NCI-H2196 treated with DMSO at 0.1 percent for 48 hours (cell line): ENCODE results near the gene PDE9A.
"Not testable (repeated sequence)": the region's sequence is repeated elsewhere in the genome, so short reads cannot be mapped to it uniquely, and the experiment has no call there.

Experiments used
- DNase-seq: peaks from one replicate; lab custom pipeline; 2025; ENCODE audit not compliant: unreplicated experiment; lab: John Stamatoyannopoulos, UW

Gene PDE9A

DNA sequence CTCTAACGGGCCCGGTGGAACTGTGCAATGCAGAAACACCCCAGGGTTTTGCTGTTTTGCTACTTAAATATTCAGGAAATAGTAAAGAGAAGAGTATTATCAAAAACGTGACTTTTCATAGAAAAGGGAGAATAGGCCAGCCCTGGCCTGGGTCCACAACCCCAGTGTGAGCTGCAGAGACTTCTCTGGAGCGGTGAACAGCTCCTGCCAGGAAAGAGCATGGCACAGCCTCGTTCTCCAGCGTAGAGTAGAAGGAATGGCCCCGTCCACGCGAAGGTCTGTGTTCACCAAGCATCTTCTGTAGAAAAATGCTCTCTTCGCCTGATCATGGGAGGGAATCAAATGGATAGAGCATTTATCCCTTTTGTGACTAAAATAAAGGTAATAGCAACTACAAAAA, 51.4 kb downstream of the PDE9A start:
- no peak for DNase-seq

DNA sequence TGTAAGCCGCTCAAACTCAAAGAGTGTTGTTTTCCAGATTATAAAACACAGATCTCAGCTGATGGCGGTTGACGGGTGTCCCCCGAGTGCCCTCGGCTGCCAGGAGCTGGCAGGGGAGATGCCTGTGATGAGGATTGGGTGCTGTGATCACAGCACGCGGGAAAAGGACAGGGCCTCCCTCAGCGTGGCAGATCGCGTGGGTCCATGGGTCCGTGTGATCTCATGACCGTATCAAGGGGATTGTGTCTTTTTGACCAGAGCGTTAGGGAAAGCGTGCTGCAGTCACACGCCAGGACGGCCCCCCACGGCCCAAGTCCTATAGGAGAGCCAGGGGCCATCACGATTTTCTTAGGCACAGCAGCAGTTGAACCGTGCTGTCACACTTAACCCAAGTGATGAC, 51.9 kb downstream of the PDE9A start:
- DNase-seq: no peak

DNA sequence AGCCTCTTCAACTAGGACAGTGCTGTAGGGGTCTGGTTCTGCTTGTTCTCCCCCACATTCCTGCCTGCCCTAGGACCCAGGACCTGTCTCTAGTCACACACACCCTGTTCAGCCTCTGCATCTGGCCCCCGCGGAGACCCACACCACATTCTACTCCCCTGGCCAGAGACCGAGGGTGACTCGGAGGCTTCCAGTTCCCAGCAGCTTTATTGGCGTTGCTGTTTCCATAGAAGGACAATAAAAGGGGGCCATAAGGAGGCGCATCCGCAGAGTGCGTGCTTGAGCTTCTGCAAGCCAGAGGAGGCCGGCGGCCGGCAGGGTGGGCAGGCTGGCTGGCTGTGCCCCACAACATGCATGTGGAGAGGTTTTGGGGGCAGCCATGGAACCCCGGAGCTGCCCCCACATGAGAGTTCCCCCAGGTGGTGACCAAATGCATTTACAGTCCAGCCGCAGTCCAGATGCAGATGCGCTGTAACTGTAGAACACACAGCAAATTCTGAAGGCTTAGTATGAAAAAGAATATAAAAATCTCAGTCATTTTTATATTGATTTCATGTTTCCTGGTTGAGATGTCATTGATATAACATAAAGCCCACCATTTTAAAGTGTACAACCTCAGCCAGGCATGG, 52.4 kb downstream of the PDE9A start:
- DNase-seq: no peak

DNA sequence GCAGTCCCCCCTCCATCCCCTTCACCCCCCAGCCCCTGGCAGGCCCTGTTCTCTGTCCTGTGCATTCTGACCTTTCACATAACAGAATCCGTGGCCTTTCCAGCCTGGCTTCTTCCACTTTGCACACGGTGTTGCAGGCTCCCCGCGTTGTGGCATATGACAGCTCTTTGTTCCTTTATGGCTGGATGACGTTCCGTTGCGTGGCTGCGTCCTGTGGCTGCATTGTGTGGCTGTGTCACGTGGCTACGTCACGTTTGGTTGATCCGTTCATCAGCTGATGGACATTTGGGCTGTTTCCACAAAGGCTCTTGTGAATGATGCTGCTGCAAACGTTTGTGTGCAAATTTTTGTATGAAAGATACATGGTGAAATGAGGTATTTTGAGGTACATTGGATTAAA, 53.3 kb downstream of the PDE9A start:
- DNase-seq: no peak

DNA sequence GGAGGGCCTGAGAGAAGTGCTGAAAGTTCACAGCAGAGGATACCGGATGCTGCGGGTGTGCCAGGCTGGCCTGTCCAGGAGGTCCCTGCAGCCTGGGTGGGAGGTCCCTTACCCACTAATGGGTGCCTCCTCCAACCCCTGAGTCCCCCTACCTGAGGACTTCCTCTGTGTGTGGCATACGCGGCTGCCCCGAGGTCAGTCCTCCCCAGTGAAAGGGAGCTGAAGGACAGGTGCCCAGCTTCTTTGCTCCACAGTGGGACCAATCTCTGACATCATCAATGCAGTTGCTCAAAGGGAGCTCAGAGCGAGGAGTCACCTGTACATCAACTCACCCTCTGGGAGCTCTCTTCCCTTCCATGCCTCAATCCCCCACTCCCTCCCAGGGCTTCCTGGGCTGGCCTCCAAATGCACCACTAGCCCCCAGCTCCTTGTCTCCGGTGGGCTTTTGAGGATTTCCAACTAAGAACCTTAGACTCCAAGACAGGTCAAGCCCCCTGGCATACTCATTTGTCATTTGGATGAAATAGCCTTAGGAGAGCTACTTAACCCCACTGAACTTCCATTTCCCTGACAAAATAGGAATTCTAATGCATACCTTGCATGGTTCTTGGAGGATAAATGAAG, 53.9 kb downstream of the PDE9A start:
- DNase-seq: no peak

DNA sequence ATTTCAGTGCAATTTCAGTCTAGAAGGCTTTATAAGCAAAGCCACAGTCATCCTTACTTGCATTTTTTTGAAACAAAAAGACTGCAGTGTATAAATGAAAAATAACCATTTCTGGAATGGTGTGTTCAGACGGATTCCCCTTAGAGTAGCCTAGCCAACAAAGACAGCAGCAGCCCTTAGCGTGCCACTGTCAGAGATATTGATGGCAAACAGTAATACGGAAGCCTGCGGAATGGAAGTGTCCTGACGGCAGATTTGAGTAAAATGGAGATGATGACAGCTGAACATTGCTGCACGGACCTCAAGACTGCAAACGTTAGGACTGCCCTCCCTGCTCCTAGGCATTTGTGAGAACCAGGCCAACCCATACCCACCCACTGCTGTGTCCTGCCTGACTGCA, 54.7 kb downstream of the PDE9A start:
- no peak for DNase-seq

DNA sequence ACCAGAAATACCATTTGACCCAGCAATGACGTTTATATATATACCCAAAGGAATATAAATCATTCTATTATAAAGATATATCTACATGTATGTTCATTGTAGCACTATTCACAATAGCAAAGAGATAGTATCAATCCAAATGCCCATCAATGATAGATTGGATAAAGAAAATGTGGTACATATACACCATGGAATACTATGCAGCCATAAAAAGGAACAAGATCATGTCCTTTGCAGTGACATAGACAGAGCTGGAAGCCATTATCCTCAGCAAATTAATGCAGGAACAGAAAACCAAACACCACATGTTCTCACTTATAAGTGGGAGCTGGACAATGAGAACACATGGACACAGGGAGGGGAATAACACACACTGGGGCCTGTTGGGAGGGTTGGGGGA, 55.5 kb downstream of the PDE9A start:
- DNase-seq: not testable (repeated sequence)

DNA sequence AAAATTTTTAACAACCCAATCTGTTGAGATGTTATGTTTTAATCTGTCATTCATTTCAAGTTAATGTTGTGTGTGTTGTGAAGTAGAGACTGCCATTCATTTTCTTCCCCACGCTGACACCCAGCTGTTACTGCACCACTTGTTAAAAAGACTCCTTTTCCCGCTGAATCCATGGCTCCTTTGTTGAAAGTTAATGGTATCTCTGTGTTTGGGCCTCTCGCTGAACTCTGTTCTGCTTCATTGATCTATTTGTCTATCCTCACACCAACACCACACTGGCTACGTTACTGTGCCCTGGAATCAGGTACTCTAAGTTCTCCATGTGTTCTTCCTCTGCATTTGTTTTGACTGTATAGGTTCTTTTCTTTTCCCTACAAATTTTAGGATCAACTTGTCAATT, 58.2 kb downstream of the PDE9A start:
- no peak for DNase-seq

DNA sequence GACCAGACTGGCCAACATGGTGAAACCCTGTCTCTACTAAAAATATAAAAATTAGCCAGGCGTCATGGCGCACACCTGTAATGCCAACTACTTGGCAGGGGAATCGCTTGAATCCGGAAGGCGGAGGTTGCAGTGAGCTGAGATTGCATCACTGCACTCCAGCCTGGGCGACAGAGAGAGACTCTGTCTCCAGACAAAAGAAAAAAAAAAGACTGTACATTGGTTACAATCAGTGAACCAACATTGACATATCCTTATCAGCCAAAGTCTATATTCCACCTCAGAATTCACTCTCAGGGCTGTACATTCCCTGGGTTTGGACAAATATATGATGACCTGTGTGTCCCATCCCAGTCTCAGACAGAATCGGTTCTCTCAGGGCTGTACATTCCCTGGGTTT, 62.0 kb downstream of the PDE9A start:
- not testable (repeated sequence) for DNase-seq

DNA sequence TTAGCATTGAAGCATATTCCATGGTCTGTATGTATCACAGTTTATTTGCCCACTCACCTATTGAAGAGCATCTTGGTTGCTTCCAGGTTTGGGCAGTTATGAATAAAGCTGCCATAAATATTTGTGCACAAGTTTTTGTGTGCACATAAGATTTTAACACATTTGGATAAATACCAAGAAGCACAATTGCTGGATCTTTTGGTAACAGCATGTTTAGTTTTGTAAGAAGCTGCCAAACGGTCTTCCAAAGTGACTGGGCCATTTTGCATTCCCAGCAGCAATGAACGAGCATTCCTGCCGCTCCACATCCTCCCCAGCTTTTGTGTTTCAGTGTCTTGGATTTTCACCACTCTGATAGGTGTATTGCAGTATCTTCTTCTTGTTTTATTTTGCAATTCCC, 62.7 kb downstream of the PDE9A start:
- no peak for DNase-seq

DNA sequence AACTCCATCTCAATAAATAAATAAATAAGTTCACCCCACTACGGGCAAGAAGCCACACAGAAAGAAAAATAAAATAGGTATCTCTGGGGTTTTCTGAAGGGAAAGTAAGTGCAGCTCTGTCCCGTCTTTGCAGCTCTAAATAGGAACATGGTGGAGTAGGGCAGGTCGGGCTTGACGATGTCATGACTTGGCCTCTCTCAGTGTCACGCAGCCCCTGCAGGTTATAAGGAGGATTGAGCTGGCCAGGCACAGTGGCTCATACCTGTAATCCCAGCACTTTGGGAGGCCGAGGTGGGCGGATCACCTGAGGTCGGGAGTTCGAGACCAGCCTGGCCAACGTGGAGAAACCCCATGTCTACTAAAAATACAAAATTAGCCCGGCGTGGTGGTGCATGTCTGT, 67.1 kb downstream of the PDE9A start:
- DNase-seq: not testable (repeated sequence)

DNA sequence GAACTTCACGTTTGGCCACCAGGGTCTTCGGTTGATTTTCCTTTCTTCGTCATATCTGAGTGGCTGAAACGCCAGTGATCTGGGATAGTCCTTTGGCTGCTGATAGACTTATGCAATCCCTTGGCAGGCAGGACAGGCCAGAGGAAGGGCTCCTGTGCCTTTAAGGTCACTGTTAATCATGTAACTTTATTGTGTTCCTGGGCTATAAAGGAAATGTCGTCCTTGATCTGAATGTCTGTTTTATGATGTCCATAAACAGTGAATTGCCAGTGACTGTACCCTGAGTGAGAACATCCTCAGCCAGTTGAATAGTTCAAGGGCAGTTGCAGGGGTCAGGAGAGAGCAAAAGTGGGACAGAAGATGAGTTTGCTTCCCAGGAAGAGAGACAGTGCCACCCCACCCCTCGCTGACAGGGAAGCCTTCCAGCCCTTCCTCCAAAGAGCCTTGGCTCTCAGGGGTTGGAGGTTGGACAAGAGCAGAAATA, 68.0 kb downstream of the PDE9A start:
- no peak for DNase-seq

DNA sequence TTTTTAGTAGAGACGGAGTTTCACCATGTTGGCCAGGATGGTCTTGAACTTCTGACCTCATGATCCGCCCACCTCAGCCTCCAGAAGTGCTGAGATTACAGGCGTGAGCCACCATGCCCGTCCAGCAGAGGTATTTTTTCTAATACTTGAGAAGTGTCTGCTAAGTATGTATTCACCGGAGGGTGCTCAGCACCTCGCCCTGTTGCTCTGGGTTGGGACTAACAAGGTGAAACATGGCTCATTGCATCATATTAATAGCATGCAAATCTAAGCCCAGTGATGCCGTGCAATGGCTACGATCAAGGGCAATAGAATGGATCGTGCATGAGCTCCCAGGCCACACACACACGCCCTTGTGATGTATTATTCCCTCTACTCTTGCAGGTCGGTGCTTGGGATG, 68.7 kb downstream of the PDE9A start:
- no peak for DNase-seq

DNA sequence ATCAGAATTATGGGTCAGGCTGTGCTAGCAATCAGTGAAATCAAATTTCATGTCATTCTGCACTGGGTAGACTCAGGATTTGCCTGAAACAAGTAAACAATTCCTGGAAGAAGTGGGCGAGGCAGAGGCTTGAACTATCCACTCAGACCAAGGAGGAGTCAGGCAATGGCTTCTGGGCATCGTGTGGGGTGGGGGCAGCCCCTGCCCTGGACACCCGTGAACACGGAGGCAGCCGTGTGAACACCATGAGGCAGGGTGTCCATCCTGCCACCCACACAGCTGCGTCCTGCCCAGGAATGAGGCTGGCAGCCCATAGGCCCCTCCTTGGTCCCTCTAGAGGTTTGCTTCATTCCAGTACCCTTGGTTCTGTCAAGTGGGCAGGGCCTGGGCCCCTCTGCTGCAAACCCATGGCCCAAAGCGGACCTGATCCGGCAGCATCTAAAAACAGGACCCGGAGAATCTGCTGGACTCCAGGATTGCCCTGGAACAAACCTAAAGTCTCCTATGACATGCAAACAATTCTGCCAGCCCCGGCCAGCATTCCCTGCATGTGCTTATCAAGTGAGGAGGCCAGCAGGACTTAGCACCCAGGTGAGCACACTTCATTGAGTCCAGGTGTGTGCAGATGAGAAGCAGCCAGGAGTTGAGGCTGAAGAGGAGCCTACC, 69.5 kb downstream of the PDE9A start:
- DNase-seq: no peak

DNA sequence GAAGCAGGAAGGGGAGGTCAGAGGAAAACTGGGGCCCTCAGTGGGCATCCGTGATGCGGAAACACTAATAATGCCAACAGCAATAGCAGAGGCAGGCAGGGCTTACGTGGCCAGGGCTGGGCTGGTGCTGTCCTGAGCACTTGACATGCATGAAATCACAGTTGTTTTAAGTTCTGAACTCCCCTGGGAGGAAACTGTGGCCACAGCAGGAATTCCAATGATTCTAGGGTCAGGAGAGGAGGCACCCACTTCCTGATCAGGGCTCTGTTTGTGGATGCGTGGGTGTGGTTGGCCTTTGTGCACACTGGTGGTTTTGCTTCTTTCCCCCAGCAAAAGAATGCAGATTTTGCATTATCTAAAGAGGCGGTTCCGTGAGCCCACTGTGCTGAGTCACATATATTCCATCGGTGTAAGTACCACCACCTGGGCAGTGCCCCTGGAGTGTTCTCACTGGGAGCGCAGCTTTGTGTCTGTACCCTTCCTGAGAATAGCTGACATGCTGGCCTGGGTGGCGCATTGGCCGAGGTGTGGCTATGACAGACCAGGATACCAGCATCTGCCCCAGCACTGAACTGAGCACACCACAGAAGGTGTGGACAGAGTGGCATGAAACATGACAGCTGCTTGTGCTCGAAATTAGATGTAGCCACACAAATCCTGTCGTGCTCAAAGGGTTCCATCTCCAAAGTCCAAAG, 71.0 kb downstream of the PDE9A start:
- DNase-seq: no peak

DNA sequence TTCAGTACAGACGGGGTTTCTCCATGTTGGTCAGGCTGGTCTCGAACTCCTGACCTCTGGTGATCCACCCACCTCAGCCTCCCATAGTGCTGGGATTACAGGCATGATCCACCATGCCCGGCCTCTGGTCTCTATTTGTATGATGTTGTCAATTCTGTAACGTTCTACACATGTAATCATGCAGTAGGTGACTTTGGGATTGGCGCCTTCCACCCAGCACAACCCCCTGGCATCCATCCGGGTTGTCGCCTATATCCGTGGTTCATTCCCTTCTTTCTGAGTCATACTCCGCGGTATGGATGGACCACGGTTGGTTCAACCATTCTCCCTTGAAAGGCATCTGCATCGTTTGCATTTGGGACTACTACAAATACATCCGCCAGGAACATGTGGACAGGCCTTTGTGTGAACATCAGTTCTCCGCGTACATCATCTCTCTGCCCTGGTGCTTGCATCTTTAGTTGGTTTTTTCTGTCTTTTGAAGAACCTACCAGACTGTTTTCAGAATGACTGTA, 72.1 kb downstream of the PDE9A start:
- no peak for DNase-seq

DNA sequence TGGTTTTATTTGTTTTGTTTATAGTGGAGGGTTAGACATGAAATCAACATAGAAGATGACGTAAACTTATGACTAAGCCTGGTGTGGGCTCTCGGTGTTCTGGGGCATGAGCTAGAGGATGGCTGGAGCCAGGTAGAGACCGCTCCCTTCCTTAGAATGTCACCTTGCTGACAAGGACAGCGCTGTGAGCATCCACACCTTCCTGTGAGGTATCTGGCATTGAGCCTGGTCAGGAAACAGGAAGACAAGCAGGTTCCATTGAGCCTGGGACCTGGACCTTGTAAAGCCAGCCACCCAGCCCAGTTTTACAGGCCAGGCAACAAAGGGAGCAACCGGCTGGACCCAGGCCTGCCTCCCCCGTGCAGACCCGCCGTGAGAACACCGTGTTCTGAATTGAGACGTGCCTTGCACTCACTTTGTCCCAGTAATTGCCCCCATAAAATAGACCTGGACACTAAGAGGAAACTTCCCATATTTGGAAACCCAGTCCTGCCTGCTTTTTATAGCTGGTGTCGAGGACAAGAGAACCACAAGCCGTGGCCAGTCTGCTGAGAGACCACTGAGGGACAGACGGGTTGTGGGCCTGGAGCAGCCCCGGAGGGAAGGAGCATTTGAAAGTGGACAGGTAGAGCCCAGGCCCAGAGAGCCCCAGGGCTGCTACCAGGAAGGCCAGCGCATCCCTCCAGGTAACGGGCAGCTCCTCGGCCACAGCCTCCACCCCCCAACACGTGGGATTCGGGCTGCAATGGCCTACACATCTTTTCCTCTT, 78.0 kb downstream of the PDE9A start:
- DNase-seq: no peak

DNA sequence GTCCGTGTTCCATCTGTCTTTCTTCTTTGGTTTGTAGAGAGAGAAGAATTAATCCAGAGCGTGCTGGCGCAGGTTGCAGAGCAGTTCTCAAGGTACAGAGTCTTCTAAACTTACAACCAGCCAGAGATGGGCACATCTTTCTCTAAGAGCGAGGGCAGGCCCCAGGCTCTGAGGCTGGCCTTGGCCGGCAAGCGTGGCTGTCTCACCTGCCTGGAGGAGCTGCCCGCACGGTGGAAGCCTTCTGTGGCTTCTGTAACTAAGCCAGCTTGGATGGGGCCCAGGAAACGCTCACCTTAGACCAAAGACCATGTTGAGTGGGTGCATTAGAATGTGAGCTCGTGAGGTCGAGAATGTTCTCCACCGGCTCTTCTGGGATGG, 78.6 kb downstream of the PDE9A start:
- no peak for DNase-seq

DNA sequence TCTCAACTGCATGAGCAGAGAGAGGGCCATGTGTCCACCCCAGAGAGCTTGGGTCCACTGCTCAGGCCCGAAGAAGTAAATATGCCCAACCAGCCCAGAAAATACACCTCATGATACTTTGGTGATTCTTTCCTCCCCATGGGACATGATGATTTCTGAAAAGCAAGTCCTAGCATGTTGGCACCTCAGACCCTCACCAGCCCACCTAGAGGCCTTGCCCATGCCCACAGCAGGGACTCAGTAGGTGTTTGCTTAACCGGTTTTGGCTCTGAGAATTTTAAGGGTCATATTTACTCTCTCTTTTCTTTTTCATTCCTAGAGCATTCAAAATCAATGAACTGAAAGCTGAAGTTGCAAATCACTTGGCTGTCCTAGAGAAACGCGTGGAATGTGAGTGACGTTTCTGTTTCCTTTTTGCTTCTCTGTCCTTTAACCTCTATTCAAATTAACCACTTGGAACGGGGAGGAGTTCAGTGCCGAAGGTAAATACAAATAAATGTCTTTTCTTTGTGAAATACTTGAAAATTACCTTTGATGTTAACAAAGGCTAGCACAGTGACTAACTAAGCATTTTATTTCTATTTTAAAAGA, 79.7 kb downstream of the PDE9A start:
- DNase-seq: no peak

DNA sequence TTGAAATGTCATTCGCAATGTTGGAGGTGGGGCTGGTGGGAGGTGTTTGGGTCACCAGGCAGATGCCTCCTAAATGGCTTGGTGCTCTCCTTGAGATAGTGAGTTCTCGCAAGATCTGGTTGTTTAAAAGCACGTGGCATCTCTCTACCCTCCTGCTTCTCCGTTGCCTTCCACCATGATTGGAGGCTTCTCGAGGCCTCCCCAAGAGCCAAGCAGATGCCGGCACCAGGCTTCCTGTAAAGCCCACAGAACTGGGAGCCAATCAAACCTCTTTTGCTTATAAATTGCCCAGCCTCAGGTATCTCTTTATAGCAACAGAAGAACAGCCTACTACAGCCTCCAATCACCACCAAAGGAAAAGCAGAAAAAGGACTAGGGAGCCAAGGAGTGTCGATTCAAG, 80.5 kb downstream of the PDE9A start:
- DNase-seq: no peak
